GM10248 (cell line): ENCODE results near the gene ENTPD7.

Experiments
- CTCF ChIA-PET: fragments of 300-600 bp; sonication (Branson Sonifier 250); formaldehyde crosslinking; extraction: SDS; loops from one replicate; lab custom pipeline; 2021; ENCODE audit warnings: antibody characterized with exemption; lab: Yijun Ruan, JAX
- POLR2A ChIA-PET: fragments of 350-650 bp; sonication (Branson Sonifier 250); formaldehyde crosslinking; extraction: SDS; loops from one replicate; lab custom pipeline; 2020; ENCODE audit warnings: antibody characterized with exemption; lab: Yijun Ruan, JAX
- DNase-seq: peaks from one replicate; pipeline ENCODE4 v3.0.0; 2012; ENCODE audit errors: extremely low spot score
- TF ChIP-seq, protein P1 (sequence below): IDR thresholded peaks from 2 replicates; pipeline ENCODE4 v1.5.1; 2012; ENCODE audit warnings: mild to moderate bottlenecking, low read depth; ENCODE audit errors: extremely low read depth, missing control alignments, control extremely low read depth

The ENTPD7 gene

DNA sequence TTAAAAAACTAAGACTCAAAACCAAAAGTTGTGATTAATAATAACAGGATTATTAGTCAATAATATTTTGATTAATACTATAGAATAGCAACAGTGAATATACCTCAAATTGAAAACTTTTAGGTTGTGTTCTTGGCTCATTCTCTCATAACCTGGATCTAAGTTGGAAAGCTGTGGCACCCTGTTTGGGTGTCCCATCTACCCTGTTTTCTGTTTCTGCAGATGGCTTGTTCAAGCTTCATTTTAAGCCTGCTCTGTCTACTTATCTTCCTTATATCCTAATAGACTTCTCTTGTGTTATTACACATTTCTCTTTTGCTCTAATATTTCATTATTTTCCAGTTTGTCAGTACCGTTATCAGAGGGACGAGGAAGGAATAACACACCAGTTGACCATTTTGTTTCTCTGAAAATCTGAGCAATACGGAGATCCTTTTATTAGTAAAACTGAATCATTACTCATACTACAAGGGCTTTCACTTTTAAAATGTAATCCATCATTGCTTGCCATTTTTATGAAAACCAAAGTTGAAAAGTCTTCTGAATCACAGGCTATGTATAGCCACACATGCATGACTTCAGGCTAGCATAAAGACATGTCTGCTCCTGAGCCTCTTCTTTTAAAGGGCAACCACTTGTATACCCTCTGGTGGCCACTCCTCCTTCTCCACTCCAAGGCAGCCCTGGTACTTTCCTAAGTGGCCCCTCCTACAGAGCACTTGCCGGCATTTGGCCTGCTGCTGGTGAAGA is 50.3 kb downstream of the ENTPD7 start:
- DNase-seq = peak; percentile 32
- ChIA-PET CTCF (interaction anchor here (0.9 to 4.3 kb wide), 11 partner anchors 9 to 316 kb away, joined by 3 to 24 read pairs (median 4); no protein-coding TSS in a partner anchor), POLR2A (no interaction called here)
- TF ChIP-seq, protein P1, sequence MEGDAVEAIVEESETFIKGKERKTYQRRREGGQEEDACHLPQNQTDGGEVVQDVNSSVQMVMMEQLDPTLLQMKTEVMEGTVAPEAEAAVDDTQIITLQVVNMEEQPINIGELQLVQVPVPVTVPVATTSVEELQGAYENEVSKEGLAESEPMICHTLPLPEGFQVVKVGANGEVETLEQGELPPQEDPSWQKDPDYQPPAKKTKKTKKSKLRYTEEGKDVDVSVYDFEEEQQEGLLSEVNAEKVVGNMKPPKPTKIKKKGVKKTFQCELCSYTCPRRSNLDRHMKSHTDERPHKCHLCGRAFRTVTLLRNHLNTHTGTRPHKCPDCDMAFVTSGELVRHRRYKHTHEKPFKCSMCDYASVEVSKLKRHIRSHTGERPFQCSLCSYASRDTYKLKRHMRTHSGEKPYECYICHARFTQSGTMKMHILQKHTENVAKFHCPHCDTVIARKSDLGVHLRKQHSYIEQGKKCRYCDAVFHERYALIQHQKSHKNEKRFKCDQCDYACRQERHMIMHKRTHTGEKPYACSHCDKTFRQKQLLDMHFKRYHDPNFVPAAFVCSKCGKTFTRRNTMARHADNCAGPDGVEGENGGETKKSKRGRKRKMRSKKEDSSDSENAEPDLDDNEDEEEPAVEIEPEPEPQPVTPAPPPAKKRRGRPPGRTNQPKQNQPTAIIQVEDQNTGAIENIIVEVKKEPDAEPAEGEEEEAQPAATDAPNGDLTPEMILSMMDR = no peak

DNA sequence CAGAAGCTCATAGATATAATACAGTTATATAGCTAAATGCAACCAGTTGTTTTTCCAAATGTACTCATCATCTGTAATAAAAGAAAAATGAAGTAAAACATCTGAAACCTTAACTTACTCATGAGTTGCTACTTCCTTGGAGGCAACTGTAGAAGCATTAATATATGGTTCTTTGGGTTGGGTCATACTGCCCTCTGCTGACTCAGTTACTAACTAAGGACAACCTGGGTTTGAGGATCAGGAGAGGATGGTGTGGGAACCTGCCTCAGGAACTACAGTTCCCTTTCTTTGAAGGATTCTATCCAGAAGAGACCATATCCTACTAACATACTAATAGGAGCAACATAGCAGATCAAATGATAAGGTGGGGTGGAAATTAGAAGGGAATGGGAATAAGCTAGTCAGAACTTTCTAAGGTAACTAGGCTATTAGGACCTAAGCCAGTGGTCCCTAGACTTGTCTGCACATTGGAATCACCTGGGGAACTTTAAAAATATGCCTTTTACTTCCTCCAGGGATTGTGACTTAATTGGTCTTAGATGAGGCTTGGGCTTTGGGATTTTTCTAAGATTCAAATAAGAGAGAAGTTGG is 51.9 kb downstream of the ENTPD7 start:
- POLR2A ChIA-PET = no interaction called here
- CTCF ChIA-PET = interaction anchor here (0.7 to 4.3 kb wide), 21 partner anchors 10 to 323 kb away, joined by 3 to 24 read pairs (median 5); partner anchors contain the start of genes COX15, CUTC and ENTPD7
- TF ChIP-seq, protein P1 = peak; percentile 54

DNA sequence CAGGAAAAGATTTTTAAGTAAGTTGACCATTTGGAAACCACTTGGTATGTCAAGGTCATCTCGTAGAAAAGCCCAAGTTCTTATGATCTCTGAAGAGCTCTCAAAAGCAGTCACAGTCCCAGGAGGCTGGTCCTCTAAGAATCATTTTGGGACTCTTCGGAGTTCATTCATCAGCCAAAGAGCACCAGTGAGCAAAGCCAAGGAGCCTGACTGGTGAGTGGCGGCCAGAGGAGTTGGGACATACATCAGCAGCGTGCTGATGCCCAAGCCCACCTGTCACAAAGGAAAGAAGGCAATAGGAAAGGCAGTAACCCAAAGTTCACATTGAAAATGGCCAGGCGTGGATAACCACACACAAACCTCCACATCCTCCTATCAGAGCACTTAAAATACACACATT is 55.1 kb downstream of the ENTPD7 start:
- no peak for DNase-seq
- CTCF ChIA-PET = no interaction called here
- TF ChIP-seq, protein P1 = no peak
- POLR2A ChIA-PET = interaction anchor here (1.0 kb wide), 1 partner anchor 18 kb away, joined by 3 read pairs; the partner anchor contains the start of gene CUTC

More for the DNA sequence above, 51.9 kb downstream of the ENTPD7 start:
- peak; percentile 39 for DNase-seq

DNA sequence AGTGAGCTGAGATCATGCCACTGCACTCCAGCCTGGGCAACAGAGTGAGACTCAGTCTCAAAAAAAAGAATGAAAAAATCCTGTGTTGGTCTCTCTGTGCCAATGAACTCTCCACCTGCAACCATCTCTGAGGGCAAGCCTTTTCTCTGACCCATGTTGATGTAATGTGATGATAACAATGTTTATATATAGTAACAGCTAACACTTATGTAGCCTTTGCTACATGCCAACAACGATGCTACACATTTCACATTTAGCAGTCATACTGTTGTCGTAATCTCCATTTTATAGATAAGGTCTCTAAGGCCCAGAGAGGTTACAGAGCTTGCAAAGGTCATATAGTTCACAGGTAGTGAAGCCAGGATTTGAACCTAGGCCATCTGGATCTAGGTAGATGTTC is 61.1 kb downstream of the ENTPD7 start:
- ChIA-PET CTCF (interaction anchor here (1.5 to 4.1 kb wide), 2 partner anchors 9 to 12 kb away, joined by 4 to 22 read pairs; partner anchors contain the start of genes COX15 and CUTC), POLR2A (no interaction called here)
- DNase-seq = no peak
- TF ChIP-seq, protein P1 = no peak

DNA sequence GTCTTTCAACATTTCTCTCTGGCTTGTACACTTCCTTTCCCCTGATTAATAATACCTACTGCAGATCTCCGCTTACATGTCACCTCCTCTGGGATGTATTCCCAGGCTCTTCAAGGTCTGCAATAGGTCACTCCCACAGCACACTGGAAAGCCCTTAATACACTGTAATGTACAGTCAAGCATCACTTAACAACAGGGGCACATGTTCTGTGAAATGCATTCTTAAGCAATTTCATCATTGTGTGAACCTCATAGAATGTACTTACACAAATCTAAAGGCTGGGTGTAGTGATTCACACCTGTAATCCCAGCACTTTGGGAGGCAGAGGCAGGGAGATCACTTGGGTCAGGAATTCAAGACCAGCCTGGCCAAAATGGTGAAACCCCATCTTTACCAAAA is 70.7 kb downstream of the ENTPD7 start:
- CTCF ChIA-PET = no interaction called here
- TF ChIP-seq, protein P1 = no peak

DNA sequence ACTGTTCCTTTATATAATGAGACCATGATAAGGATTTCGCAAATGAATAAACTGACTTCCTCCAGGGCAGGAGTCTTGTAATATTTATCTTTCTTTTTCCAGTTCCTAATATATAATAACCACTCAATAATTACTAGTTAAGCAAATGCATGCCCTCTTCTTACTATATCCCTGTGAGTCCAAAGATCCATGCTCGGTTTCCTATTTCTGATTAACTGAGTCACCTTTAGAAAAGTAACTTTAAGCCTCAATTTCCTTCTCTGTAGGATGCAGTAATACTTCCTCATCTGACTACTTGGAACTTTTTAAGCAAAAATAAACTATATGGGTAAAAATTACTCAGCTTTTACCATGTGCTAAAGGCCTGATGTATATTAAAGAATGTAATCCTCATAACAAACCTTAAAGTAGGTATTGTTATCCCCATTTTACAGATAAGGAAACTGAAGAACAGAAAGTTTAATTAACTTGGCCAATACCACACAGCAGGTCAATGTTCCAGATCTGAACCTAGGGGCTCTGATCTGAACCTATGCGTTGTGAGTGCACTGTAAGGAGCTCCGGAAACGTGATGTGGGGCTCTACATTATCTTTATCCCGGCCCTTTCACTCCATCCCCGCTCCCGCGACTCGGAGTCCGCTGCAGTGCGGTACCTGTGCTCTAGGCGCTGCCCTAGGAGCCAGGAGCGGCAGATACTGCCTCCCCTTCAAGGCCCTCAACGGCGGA is 72.2 kb downstream of the ENTPD7 start:
- no peak for DNase-seq
- ChIA-PET POLR2A (no interaction called here), CTCF (interaction anchor here (0.8 to 2.5 kb wide), 9 partner anchors 8 to 290 kb away, joined by 3 to 13 read pairs (median 4); partner anchors contain the start of genes ABCC2 and ENTPD7)
- TF ChIP-seq, protein P1 = no peak

More for the DNA sequence above, 70.7 kb downstream of the ENTPD7 start:
- DNase-seq = no peak
- POLR2A ChIA-PET = no interaction called here
